GM18505 (cell line): ENCODE measurements around the gene PROK2.

Source experiments
- ATAC-seq: cut with Tn5 transposase; IDR thresholded peaks from one replicate; pipeline ENCODE4 v1.9.1; 2021; ENCODE audit not compliant: unreplicated experiment
- POLR2A ChIP-seq: IDR thresholded peaks from 4 replicates; pipeline ENCODE4 v1.6.1; 2011; ENCODE audit warnings: borderline replicate concordance; ENCODE audit not compliant: insufficient read depth, insufficient read length; ENCODE audit errors: extremely low read depth

The PROK2 gene

GRCh38 chr3:71805199-71805598 is 20.3 kb upstream of the PROK2 start:
- no peak for TF ChIP-seq POLR2A
- no peak for ATAC-seq

GRCh38 chr3:71803248-71803647 is 18.3 kb upstream of the PROK2 start:
- TF ChIP-seq POLR2A = no peak

GRCh38 chr3:71801986-71802385 is 17.0 kb upstream of the PROK2 start:
- ATAC-seq = no peak
- TF ChIP-seq POLR2A = no peak

More at GRCh38 chr3:71803248-71803647, 18.3 kb upstream of the PROK2 start:
- no peak for ATAC-seq

GRCh38 chr3:71800023-71800422 is 15.1 kb upstream of the PROK2 start:
- no peak for ATAC-seq
- TF ChIP-seq POLR2A = no peak

- no peak for TF ChIP-seq POLR2A
- no peak for ATAC-seq
Measured at GRCh38 chr3:71797455-71797854, 12.5 kb upstream of the PROK2 start.

GRCh38 chr3:71796290-71796689 is 11.3 kb upstream of the PROK2 start:
- ATAC-seq = no peak
- no peak for TF ChIP-seq POLR2A

GRCh38 chr3:71791634-71792033 is 6.7 kb upstream of the PROK2 start:
- no peak for ATAC-seq
- no peak for TF ChIP-seq POLR2A

- ATAC-seq = no peak
- TF ChIP-seq POLR2A = no peak
Measured at GRCh38 chr3:71789922-71790321, 5.0 kb upstream of the PROK2 start.

GRCh38 chr3:71787851-71788405 is 3.0 kb upstream of the PROK2 start:
- TF ChIP-seq POLR2A = no peak
- no peak for ATAC-seq

GRCh38 chr3:71786551-71786950 is 1.6 kb upstream of the PROK2 start:
- TF ChIP-seq POLR2A = no peak

GRCh38 chr3:71786217-71786549 is 1.2 kb upstream of the PROK2 start:
- TF ChIP-seq POLR2A = no peak
- ATAC-seq = no peak

More at GRCh38 chr3:71786551-71786950, 1.6 kb upstream of the PROK2 start:
- no peak for ATAC-seq

GRCh38 chr3:71785532-71786216 is 726 bp upstream of the PROK2 start:
- TF ChIP-seq POLR2A = no peak
- ATAC-seq = no peak

GRCh38 chr3:71784201-71784913 is 591 bp downstream of the PROK2 start:
- no peak for TF ChIP-seq POLR2A
- no peak for ATAC-seq

- no peak for ATAC-seq
- no peak for TF ChIP-seq POLR2A
Measured at GRCh38 chr3:71783152-71783551, 1.8 kb downstream of the PROK2 start.
